ENCODE results near the gene SLC34A1. TPM values are rescaled to one million over a fixed set of nuclear protein-coding genes. Genes with fewer than 3 reads are reported as not detected.

Gene SLC34A1
- total and polyA plus RNA-seq, 2 of the 4 experiments (the other 2 are of a cell fraction): not detected

DNA sequence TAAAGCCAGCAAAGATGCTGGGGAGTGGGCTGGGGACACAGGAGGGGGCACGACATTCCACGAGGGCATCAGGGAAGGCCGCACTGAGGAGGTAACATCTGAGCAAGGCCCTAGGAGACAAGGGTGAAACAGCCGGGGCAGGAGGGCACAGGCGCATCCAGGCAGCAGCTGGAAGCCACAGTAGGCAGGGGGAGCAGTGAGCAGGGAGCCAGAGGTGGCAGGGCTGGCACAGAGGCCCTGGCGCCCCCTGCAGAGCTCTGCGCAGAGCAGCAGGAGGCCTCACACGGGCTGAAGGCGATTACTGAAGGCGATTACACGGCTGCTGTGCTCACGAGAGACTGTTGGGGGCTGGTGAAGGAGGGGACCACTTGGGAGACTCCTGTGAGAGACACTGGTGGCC, 48.1 kb upstream of the SLC34A1 start:
- Histone ChIP-seq H3K9ac (ENCODE audit: low read depth, low read length) (no peak overlapping the region), H3K27ac (ENCODE audit: insufficient read depth, low read length) (no peak overlapping the region), H3K4me2 (ENCODE audit: low read depth, low read length) (no peak overlapping the region), H2AFZ (replicated peaks; ENCODE audit: low read length, poor library complexity) (no peak overlapping the region), H3K56ac (ENCODE audit: extremely low read depth, insufficient read depth, low read length) (no peak overlapping the region), H3K4ac (ENCODE audit: low read depth, low read length) (no peak overlapping the region), H3K23ac (ENCODE audit: low read depth, low read length) (no peak overlapping the region), H2BK15ac (ENCODE audit: low read depth, low read length) (no peak overlapping the region), H3K9me1 (ENCODE audit: insufficient read depth, low read length) (0 out of 2 replicates have a peak, but pooled peaks cover 4% of the 10 kb centered on the region), H4K8ac (ENCODE audit: low read depth in 2 of 2, low read length in 2 of 2) (no peak overlapping the region), H3K18ac (ENCODE audit: low read depth, low read length) (no peak overlapping the region), H3K36me3 (ENCODE audit: control insufficient read depth, insufficient read depth, low read length) (peaks cover 75% of the 10 kb centered on the region), H3K4me1 (ENCODE audit: control insufficient read depth, insufficient read depth, low read length) (no peaks in the 10 kb centered on the region), H2BK5ac (ENCODE audit: low read depth, low read length, poor library complexity, severe bottlenecking) (no peak overlapping the region), H4K91ac (ENCODE audit: insufficient read depth, low read depth, low read length) (no peak overlapping the region), H3K14ac (replicated peaks; ENCODE audit: low read depth, low read length) (no peak overlapping the region), H2AK5ac (ENCODE audit: low read depth, low read length) (no peak overlapping the region), H4K20me1 (ENCODE audit: insufficient read depth, low read length) (peaks cover 13% of the 10 kb centered on the region), H3K27me3 (ENCODE audit: control insufficient read depth, insufficient read depth, low read length) (no peaks in the 10 kb centered on the region), H4K5ac (ENCODE audit: low read depth, low read length) (no peak overlapping the region), H3K79me1 (ENCODE audit: low read depth in 1 of 2, low read length in 2 of 2) (peaks cover 7 to 20% of the 10 kb centered on the region in 2 experiments), H2BK20ac (ENCODE audit: low read depth, low read length) (no peak overlapping the region), H3K9me3 (ENCODE audit: control insufficient read depth, insufficient read depth, low read length) (no peaks in the 10 kb centered on the region), H2BK120ac (ENCODE audit: low read depth, low read length) (no peak overlapping the region), H3K4me3 (ENCODE audit: insufficient read depth, low read depth, low read length) (no peak overlapping the region), H2AK9ac (replicated peaks; ENCODE audit: low read depth, low read length, poor library complexity) (no peak overlapping the region)
- DNase-seq (no peak), ATAC-seq (ENCODE audit: low read depth) (peak; percentile 56)
- dilution Hi-C loops (cut with HindIII; ENCODE audit: low sequenced_read_pairs, unreplicated experiment) (no loop called here), in situ Hi-C loops (cut with MboI; ENCODE audit: low sequenced_read_pairs) (no loop called here), intact Hi-C loops (cut with micrococcal nuclease) (no loop called here)
- CTCF ChIA-PET: interaction anchor here (0.8 kb wide), 1 partner anchor 27 kb away, joined by 3 read pairs; no protein-coding TSS in a partner anchor
- TF ChIP-seq CTCF (conservative IDR thresholded peaks at IDR 0.05; ENCODE audit: low read depth, low read length) (peak; percentile 43), SMC3 (IDR thresholded peaks at IDR 0.05; ENCODE audit: low read depth, low read length) (peak; percentile 37; the same call in 1 of the 2 replicates), NFE2L2 (IDR thresholded peaks at IDR 0.05; ENCODE audit: low read depth, low read length) (no peak), RAD21 (IDR thresholded peaks at IDR 0.05; ENCODE audit: low read length) (peak; percentile 24; the same call in 1 of the 2 replicates), MAZ (IDR thresholded peaks at IDR 0.05; ENCODE audit: borderline replicate concordance, low read depth, low read length) (no peak)
- POLR2A ChIA-PET (ENCODE audit: unreplicated experiment): no interaction called here
- no TSS peak for BruUV-seq (replicated peaks)
- 75% methylated on average over 6 of the region's 12 CpGs; no CpG with 5 or more reads in 1 of the 2 experiments for WGBS, 2 experiments (ENCODE audit: extremely low coverage in 2 of 2, insufficient read length in 1 of 2)

All from IMR-90 (cell line).